GM21723 (cell line): Measurements from ENCODE around the gene PLP1.
A peak's percentile ranks its signal among the peaks of the same experiment; 100 is the strongest.

Source experiments
- ATAC-seq: cut with Tn5 transposase; IDR thresholded peaks from one replicate; pipeline ENCODE4 v1.9.1; 2021; ENCODE audit warnings: mild to moderate bottlenecking, moderate library complexity; ENCODE audit not compliant: unreplicated experiment

PLP1 gene

GRCh38 chrX:103823591-103823990 lies 47.0 kb downstream of the PLP1 start:
- ATAC-seq, result no peak

DNA sequence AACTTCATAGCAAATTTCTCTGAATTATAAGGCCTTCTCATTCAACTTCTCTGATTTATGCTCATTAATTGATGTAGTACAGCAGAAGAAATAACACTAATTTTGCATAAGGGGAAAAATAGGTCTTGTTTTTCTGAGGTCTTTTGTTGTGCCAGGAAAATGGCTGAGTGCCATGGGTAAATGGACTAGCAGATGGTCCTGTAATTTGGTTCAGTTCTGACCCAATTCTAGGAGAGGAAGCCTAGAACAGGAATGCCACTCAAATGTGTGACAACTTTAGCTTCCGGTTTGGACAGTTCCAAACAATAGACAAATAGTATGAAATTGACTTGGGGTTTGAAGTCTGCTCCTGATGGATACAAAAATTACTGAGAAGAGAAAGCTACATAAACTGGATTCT lies 49.2 kb downstream of the PLP1 start:
- no peak for ATAC-seq

DNA sequence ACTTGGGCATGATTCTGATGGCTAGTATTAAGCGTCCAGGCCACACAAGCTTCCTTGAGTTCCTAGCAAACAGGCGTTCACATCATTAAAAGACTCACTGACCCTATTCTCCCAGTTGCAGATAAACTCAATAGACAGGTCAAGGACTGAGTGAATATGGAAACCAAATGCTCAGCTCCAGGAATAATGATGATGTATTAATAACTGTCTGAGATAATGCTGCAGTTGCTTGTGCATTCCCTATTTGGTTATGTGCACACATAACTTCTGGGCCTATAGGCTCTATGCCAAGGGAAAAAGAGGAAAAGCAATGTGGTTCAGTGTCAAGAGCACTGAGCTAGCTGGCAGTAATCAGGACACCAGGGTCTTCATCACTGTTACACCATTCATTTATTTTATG lies 51.9 kb downstream of the PLP1 start:
- ATAC-seq, result no peak

DNA sequence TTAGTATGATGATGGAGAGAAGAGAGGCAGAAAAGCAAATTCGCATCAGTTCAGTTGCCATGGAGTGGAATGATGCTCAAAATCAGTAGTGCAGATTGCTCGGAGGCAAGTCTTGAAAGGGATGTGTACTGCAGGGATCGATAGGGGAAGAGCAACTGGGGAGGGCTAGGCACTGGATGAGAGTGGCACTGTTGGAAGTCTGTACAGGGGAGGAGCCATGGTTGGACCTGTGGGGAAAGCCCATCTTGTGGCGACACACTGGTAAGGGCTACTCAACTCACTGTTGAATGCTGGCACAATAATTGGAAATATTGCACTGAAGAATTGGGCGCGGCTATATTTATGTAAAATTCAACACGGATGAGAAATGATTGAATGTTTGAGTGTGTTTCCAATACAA lies 54.2 kb downstream of the PLP1 start:
- ATAC-seq, result no peak

- ATAC-seq, result peak; percentile 95
These were observed 54.7 kb downstream of the PLP1 start for GRCh38 chrX:103831342-103831802.

DNA sequence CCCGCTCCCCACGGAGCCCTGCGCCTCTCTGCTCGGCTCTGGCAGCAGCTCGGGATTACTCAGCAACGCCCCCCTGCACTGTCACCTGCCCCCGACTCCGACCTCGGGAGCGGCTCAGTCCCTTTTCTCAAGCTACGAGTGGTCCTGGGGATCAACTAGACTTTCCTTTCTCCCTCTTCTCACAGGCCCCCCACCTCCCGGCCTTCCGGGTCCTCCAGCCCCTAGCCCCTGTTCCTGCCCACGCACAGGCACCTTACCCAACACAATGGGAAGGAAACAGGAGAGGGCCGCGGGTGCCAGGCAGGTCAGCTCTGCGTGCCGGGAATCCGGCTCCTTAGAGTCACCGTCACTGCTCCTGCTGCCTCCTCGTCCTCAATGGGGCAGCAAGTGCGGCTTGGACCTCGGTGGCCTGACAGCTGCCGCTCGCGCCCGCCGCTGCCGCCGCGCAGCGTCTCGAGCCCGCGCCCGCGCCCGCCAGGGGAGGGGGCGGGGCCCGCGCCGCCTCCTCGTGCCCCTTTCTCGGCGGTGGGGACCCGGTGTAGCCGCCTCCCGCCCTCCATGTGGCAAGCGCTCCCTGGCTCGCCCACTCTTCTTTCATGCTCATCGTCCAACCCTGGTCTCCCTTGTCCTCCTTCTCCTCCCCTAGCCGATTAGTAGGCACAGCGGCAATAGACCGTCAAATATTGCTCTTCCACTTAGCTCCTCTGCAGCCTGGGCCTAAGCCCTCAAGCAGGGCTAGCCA lies 55.3 kb downstream of the PLP1 start, which contains the start of gene RAB9B:
Gene RAB9B, minus strand, starts transcription at position 455 of the 742 bp plus-strand sequence. CDS start 6,473 bp downstream, outside the sequence.
- peak; percentile 69 for ATAC-seq

DNA sequence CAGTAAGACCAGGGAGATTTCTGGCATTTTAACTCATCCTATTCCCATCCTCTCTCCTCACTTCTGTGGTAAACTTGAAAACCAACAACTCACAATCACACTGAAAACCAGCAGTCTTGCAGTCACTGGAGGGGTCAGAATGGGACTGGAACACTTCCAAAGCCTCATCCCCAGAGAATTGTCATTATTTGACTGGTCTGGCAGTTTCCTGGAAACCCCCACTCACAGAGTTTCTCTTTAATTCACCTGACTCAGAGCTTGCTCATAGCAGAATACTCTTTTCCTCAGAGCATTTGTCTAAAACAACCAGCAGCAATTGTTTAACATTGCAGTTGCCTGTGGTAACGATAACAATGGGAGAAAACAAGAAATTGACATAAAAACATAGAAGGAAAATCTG lies 62.8 kb downstream of the PLP1 start:
- no peak for ATAC-seq
